Neural progenitor cell (in vitro differentiated cells): ENCODE measurements around the gene DTNBP1. TPM values are rescaled to one million over a fixed set of nuclear protein-coding genes. Genes with fewer than 3 reads are reported as not detected.

ENCODE experiments used
- DNase-seq: peaks from one replicate; pipeline ENCODE4 v3.0.0-alpha.2; 2016; ENCODE audit warnings: low spot score
- H2AFZ ChIP-seq: fragments of 200-600 bp; sonication (generic); replicated peaks from 2 replicates; pipeline ENCODE4 v1.6.1; 2016; ENCODE audit warnings: antibody characterized with exemption
- H3F3A ChIP-seq: fragments of 200-600 bp; sonication (generic); 2 replicates; pipeline ENCODE4 v1.6.1; 2016; ENCODE audit warnings: antibody characterized with exemption, low read depth
- H3K27ac ChIP-seq: fragments of 200-600 bp; sonication (generic); 2 replicates; pipeline ENCODE4 v1.5.1; 2016; ENCODE audit warnings: mild to moderate bottlenecking
- H3K27me3 ChIP-seq: fragments of 200-600 bp; sonication (generic); 2 replicates; pipeline ENCODE4 v1.6.1; 2016; ENCODE audit warnings: mild to moderate bottlenecking, moderate library complexity
- H3K36me3 ChIP-seq: fragments of 200-600 bp; sonication (generic); 2 replicates; pipeline ENCODE4 v1.5.1; 2016
- H3K4me1 ChIP-seq: fragments of 200-600 bp; sonication (generic); 2 replicates; pipeline ENCODE4 v1.6.1; 2016; ENCODE audit warnings: mixed run types
- H3K4me2 ChIP-seq: fragments of 200-600 bp; sonication (generic); 2 replicates; pipeline ENCODE4 v1.6.1; 2016
- H3K4me3 ChIP-seq: fragments of 200-600 bp; sonication (generic); 2 replicates; pipeline ENCODE4 v1.5.1; 2016
- H3K79me2 ChIP-seq: fragments of 200-600 bp; sonication (generic); 2 replicates; pipeline ENCODE4 v1.6.1; 2016; ENCODE audit warnings: low read depth
- H3K9ac ChIP-seq: fragments of 200-600 bp; sonication (generic); 2 replicates; pipeline ENCODE4 v1.6.1; 2016
- H3K9me3 ChIP-seq: fragments of 200-600 bp; sonication (generic); 2 replicates; pipeline ENCODE4 v1.5.1; 2016; ENCODE audit warnings: low read depth
- H4K20me1 ChIP-seq: fragments of 200-600 bp; sonication (generic); 2 replicates; pipeline ENCODE4 v1.6.1; 2016; ENCODE audit warnings: low read depth
- H3K27ac Mint-ChIP-seq: 3 replicates; pipeline ENCODE4 v1.8.0; 2021; ENCODE audit warnings: mixed read lengths
- H3K27me3 Mint-ChIP-seq: 2 replicates; pipeline ENCODE4 v1.8.0; 2022; ENCODE audit warnings: low read depth, mild to moderate bottlenecking, inconsistent platforms, moderate library complexity, mixed read lengths; ENCODE audit not compliant: insufficient read depth
- H3K36me3 Mint-ChIP-seq: 3 replicates; pipeline ENCODE4 v1.8.0; 2021; ENCODE audit warnings: mixed read lengths
- H3K4me1 Mint-ChIP-seq: 3 replicates; pipeline ENCODE4 v1.8.0; 2021; ENCODE audit warnings: mixed read lengths
- H3K4me3 Mint-ChIP-seq: 3 replicates; pipeline ENCODE4 v1.8.0; 2021; ENCODE audit warnings: mild to moderate bottlenecking, moderate library complexity, mixed read lengths
- H3K9me3 Mint-ChIP-seq: 3 replicates; pipeline ENCODE4 v1.8.0; 2020; ENCODE audit warnings: mixed read lengths
- EZH2 ChIP-seq: fragments of 200-600 bp; sonication (generic); IDR thresholded peaks from 2 replicates; pipeline ENCODE4 v1.6.1; 2017; ENCODE audit warnings: antibody characterized with exemption, mild to moderate bottlenecking, moderate library complexity
- EZH2phosphoT487 ChIP-seq: fragments of 200-600 bp; sonication (generic); IDR thresholded peaks from 2 replicates; pipeline ENCODE4 v1.6.1; 2017; ENCODE audit warnings: antibody characterized with exemption
- total RNA-seq: library from RNA; depleted of rRNA; stranded (reverse); fragments of >200 nt; gene quantifications from 2 replicates; pipeline ENCODE4 v1.2.3, GENCODE V29; 2015; ENCODE audit warnings: low replicate concordance
- TF ChIP-seq, protein P1 (sequence below): fragments of 200-600 bp; sonication (generic); IDR thresholded peaks from 2 replicates; pipeline ENCODE4 v1.5.1; 2017; ENCODE audit warnings: antibody characterized with exemption, mild to moderate bottlenecking

DTNBP1 gene
- total RNA-seq, 1 donor from 2014 or later = 4.5 TPM

- Mint-ChIP-seq H3K27ac (no peak overlapping the region), H3K4me3 (no peak overlapping the region), H3K4me1 (peaks cover 2% of the 10 kb centered on the region), H3K27me3 (no peaks in the 10 kb centered on the region), H3K36me3 (peaks cover 19% of the 10 kb centered on the region), H3K9me3 (no peaks in the 10 kb centered on the region)
- Histone ChIP-seq H3K9ac (no peak overlapping the region), H3F3A (peaks cover 6% of the 10 kb centered on the region), H2AFZ (no peak overlapping the region), H3K36me3 (no peaks in the 10 kb centered on the region), H3K9me3 (no peaks in the 10 kb centered on the region), H3K27me3 (no peaks in the 10 kb centered on the region), H3K4me2 (no peak overlapping the region), H3K79me2 (no peaks in the 10 kb centered on the region), H4K20me1 (no peaks in the 10 kb centered on the region), H3K4me3 (no peak overlapping the region), H3K27ac (no peak overlapping the region), H3K4me1 (peaks cover 13% of the 10 kb centered on the region)
- no peak for DNase-seq
- no peak for TF ChIP-seq EZH2
- TF ChIP-seq, protein P1, sequence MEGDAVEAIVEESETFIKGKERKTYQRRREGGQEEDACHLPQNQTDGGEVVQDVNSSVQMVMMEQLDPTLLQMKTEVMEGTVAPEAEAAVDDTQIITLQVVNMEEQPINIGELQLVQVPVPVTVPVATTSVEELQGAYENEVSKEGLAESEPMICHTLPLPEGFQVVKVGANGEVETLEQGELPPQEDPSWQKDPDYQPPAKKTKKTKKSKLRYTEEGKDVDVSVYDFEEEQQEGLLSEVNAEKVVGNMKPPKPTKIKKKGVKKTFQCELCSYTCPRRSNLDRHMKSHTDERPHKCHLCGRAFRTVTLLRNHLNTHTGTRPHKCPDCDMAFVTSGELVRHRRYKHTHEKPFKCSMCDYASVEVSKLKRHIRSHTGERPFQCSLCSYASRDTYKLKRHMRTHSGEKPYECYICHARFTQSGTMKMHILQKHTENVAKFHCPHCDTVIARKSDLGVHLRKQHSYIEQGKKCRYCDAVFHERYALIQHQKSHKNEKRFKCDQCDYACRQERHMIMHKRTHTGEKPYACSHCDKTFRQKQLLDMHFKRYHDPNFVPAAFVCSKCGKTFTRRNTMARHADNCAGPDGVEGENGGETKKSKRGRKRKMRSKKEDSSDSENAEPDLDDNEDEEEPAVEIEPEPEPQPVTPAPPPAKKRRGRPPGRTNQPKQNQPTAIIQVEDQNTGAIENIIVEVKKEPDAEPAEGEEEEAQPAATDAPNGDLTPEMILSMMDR = no peak
- TF ChIP-seq EZH2phosphoT487 = no peak
Measured at GRCh38 chr6:15614277-15614676, 48.6 kb downstream of the DTNBP1 start.

DNA sequence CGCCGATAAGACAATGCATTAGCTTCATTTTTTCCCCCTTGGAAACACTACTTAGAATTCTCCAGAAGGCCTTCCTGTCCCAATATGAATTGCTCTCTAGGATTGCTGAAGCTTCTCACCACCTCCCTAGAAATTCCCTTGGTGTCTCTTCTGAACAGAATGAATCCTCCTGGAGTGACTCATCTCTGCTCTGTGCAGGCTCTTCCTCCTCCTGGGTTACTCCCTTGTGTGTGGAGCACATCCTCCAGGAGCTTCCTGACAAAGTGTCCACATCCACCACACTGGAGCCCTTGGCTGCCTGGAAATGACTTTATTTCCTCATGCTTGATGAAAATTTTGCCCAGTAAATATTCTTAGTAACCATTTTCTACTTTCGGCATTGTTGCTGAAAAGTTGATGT is 54.4 kb downstream of the DTNBP1 start:
- Histone ChIP-seq H3K9ac (no peak overlapping the region), H3K79me2 (no peaks in the 10 kb centered on the region), H3K9me3 (no peaks in the 10 kb centered on the region), H3K4me1 (no peaks in the 10 kb centered on the region), H3K4me2 (no peak overlapping the region), H3K27ac (no peak overlapping the region), H3K27me3 (no peaks in the 10 kb centered on the region), H3K4me3 (no peak overlapping the region), H2AFZ (no peak overlapping the region), H4K20me1 (no peaks in the 10 kb centered on the region), H3F3A (no peaks in the 10 kb centered on the region), H3K36me3 (no peaks in the 10 kb centered on the region)
- no peaks in the 10 kb centered on the region for H3K4me1 Mint-ChIP-seq
- TF ChIP-seq, protein P1 = no peak
- TF ChIP-seq EZH2phosphoT487 = no peak
- TF ChIP-seq EZH2 = no peak
- H3K27ac Mint-ChIP-seq = no peak overlapping the region
- H3K27me3 Mint-ChIP-seq = no peaks in the 10 kb centered on the region
- DNase-seq = no peak
- peaks cover 14% of the 10 kb centered on the region for H3K36me3 Mint-ChIP-seq
- H3K4me3 Mint-ChIP-seq = no peak overlapping the region
- H3K9me3 Mint-ChIP-seq = no peaks in the 10 kb centered on the region

GRCh38 chr6:15607603-15608002 is 55.2 kb downstream of the DTNBP1 start:
- no peaks in the 10 kb centered on the region for H4K20me1 ChIP-seq
- no peak overlapping the region for H2AFZ ChIP-seq
- TF ChIP-seq EZH2 (no peak), EZH2phosphoT487 (no peak)
- TF ChIP-seq, protein P1 = no peak
- no peaks in the 10 kb centered on the region for H3K9me3 ChIP-seq
- no peaks in the 10 kb centered on the region for H3K79me2 ChIP-seq
- no peaks in the 10 kb centered on the region for H3K4me1 ChIP-seq
- no peak overlapping the region for H3K4me3 Mint-ChIP-seq
- H3K9ac ChIP-seq = no peak overlapping the region
- H3K27me3 Mint-ChIP-seq = no peaks in the 10 kb centered on the region
- no peak overlapping the region for H3K27ac Mint-ChIP-seq
- H3K4me3 ChIP-seq = no peak overlapping the region
- H3F3A ChIP-seq = no peaks in the 10 kb centered on the region
- H3K4me1 Mint-ChIP-seq = no peaks in the 10 kb centered on the region
- H3K36me3 Mint-ChIP-seq = peaks cover 12% of the 10 kb centered on the region
- no peaks in the 10 kb centered on the region for H3K36me3 ChIP-seq
- H3K27me3 ChIP-seq = no peaks in the 10 kb centered on the region
- no peaks in the 10 kb centered on the region for H3K9me3 Mint-ChIP-seq
- no peak overlapping the region for H3K27ac ChIP-seq
- no peak overlapping the region for H3K4me2 ChIP-seq
- DNase-seq = no peak

- no peak overlapping the region for H2AFZ ChIP-seq
- H3K4me2 ChIP-seq = no peak overlapping the region
- no peaks in the 10 kb centered on the region for H3K9me3 ChIP-seq
- no peak overlapping the region for H3K4me3 ChIP-seq
- H3K27me3 ChIP-seq = no peaks in the 10 kb centered on the region
- Mint-ChIP-seq H3K27me3 (no peaks in the 10 kb centered on the region), H3K9me3 (no peaks in the 10 kb centered on the region), H3K36me3 (peaks cover 7% of the 10 kb centered on the region), H3K4me1 (no peaks in the 10 kb centered on the region), H3K4me3 (no peak overlapping the region), H3K27ac (no peak overlapping the region)
- no peak overlapping the region for H3K27ac ChIP-seq
- no peaks in the 10 kb centered on the region for H3K4me1 ChIP-seq
- no peaks in the 10 kb centered on the region for H3F3A ChIP-seq
- no peaks in the 10 kb centered on the region for H4K20me1 ChIP-seq
- H3K9ac ChIP-seq = no peak overlapping the region
- TF ChIP-seq EZH2 = no peak
- TF ChIP-seq, protein P1 = no peak
- no peak for TF ChIP-seq EZH2phosphoT487
- no peaks in the 10 kb centered on the region for H3K36me3 ChIP-seq
- no peak for DNase-seq
- no peaks in the 10 kb centered on the region for H3K79me2 ChIP-seq
Measured at GRCh38 chr6:15606347-15606746, 56.5 kb downstream of the DTNBP1 start.
